HG03354 (cell line): ENCODE results near the gene AADACL2.
"Not testable (repeated sequence)": the region's sequence is repeated elsewhere in the genome, so short reads cannot be mapped to it uniquely, and the experiment has no call there.

ENCODE experiments used
- ATAC-seq: cut with Tn5 transposase; IDR thresholded peaks from one replicate; pipeline ENCODE4 v1.9.1; 2021; ENCODE audit warnings: mild to moderate bottlenecking; ENCODE audit not compliant: unreplicated experiment, poor library complexity, severe bottlenecking

AADACL2 gene

GRCh38 chr3:151761581-151761980 lies 27.9 kb downstream of the AADACL2 start:
- ATAC-seq, result no peak

- ATAC-seq, result not testable (repeated sequence)
Measured at GRCh38 chr3:151764699-151765098, 31.0 kb downstream of the AADACL2 start.

- no peak for ATAC-seq
Measured at GRCh38 chr3:151765685-151766084, 32.0 kb downstream of the AADACL2 start.

GRCh38 chr3:151766454-151766853 lies 32.7 kb downstream of the AADACL2 start:
- no peak for ATAC-seq

- ATAC-seq, result no peak
Measured at GRCh38 chr3:151768393-151768930, 34.7 kb downstream of the AADACL2 start.

GRCh38 chr3:151769175-151769574 lies 35.4 kb downstream of the AADACL2 start:
- no peak for ATAC-seq

- ATAC-seq, result no peak
Measured at GRCh38 chr3:151770956-151771355, 37.2 kb downstream of the AADACL2 start.

GRCh38 chr3:151772825-151773480 lies 39.2 kb downstream of the AADACL2 start:
- ATAC-seq, result no peak

GRCh38 chr3:151774235-151774634 lies 40.5 kb downstream of the AADACL2 start:
- ATAC-seq, result no peak

- no peak for ATAC-seq
Measured at GRCh38 chr3:151774910-151775309, 41.2 kb downstream of the AADACL2 start.

GRCh38 chr3:151775314-151776258 lies 41.9 kb downstream of the AADACL2 start:
- no peak for ATAC-seq

GRCh38 chr3:151776259-151776740 lies 42.6 kb downstream of the AADACL2 start:
- ATAC-seq, result no peak

- ATAC-seq, result no peak
Measured at GRCh38 chr3:151777880-151778279, 44.2 kb downstream of the AADACL2 start.

GRCh38 chr3:151787626-151788025 lies 53.9 kb downstream of the AADACL2 start:
- no peak for ATAC-seq

GRCh38 chr3:151788401-151788800 lies 54.7 kb downstream of the AADACL2 start:
- ATAC-seq, result no peak

GRCh38 chr3:151789853-151790463 lies 56.2 kb downstream of the AADACL2 start:
- no peak for ATAC-seq

- not testable (repeated sequence) for ATAC-seq
Measured at GRCh38 chr3:151790763-151791162, 57.0 kb downstream of the AADACL2 start.

GRCh38 chr3:151792411-151792810 lies 58.7 kb downstream of the AADACL2 start:
- no peak for ATAC-seq

GRCh38 chr3:151793636-151794035 lies 59.9 kb downstream of the AADACL2 start:
- no peak for ATAC-seq

GRCh38 chr3:151794080-151794479 lies 60.4 kb downstream of the AADACL2 start:
- no peak for ATAC-seq
